ENCODE measurements around the gene ACACA. TPM values are rescaled to one million over a fixed set of nuclear protein-coding genes. Genes with fewer than 3 reads are reported as not detected.

ACACA gene
- total and polyA plus RNA-seq, 3 experiments from 2014 or later: 7.5 to 51.1 (median 41.3) TPM

DNA sequence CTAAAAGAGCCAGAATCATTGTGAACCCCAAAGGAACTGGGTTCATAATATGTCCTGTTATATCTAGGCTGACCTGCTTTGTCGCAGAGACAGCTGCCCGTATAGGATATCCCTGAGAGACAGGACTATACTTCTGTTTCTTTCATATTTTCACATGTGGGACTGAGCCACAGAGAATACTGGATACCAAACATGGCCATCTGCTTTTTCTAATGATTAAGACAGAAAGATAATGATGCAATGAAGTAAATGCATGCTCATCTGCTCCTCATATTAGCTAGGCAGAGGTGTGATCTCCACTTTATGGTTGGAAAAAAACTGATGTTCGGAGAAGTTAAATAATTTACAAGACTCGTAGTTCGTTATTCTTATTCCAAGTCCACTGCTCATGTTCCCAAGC is 297.5 kb downstream of the ACACA start:
- Mint-ChIP-seq H3K36me3 (peaks cover 0 to 61% (median 17%) of the 10 kb centered on the region in 3 donors), H3K27ac (no peak overlapping the region), H3K9me3 (no peaks in the 10 kb centered on the region), H3K4me3 (no peak overlapping the region), H3K4me1 (no peaks in the 10 kb centered on the region), H3K27me3 (peaks cover 0 to 2% of the 10 kb centered on the region in 2 donors)
- ChIA-PET CTCF (no interaction called here), POLR2A (no interaction called here)
- Histone ChIP-seq H3K4me1 (ENCODE audit: insufficient read depth, low read length) (no peaks in the 10 kb centered on the region), H3K27me3 (ENCODE audit: insufficient read depth, low read length, poor library complexity, severe bottlenecking) (no peaks in the 10 kb centered on the region), H3K27ac (ENCODE audit: low read depth, low read length) (no peak overlapping the region), H3K9me3 (ENCODE audit: low read length) (no peaks in the 10 kb centered on the region), H3K4me3 (ENCODE audit: low read length) (no peak overlapping the region), H3K36me3 (ENCODE audit: insufficient read depth, low read length) (no peaks in the 10 kb centered on the region)
- no peak for DNase-seq

DNA sequence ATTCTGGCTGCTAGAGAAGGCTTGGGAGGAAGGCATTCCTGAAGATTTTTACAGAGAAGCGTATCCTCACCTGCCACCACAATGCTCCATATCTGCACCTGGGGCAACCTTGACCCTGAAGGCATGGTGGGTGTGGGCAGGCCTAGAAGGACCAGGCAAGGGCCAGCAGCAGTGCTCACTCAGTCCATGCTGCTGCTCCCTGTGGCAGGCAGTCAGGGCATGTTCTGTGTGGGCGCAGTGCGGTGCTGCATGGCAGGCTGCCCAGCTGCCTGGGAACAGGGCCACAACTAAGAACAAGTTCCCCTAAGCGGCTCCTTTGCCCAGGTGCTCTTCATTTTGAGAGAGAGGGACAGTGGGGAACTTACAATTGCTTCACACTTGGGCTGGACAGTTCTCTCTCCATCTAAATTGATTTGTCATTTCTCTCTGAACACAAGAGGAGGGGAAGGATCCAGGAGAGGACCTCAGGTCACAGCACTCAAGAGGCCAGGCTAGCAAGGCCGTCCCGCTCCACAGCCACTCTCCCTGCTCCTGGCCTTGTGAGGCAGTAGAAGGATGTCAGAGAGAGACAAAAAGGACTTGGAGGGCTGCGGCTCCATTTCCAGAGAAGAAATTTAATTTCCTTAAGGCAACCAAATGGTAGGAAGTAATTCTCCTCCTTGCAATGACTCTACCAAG is 299.1 kb downstream of the ACACA start:
- H3K9me3 Mint-ChIP-seq: no peaks in the 10 kb centered on the region
- no peak overlapping the region for H3K4me3 Mint-ChIP-seq
- peaks cover 0 to 2% of the 10 kb centered on the region in 2 donors for H3K27me3 Mint-ChIP-seq
- H3K27ac ChIP-seq (ENCODE audit: low read depth, low read length): no peak overlapping the region
- CTCF ChIA-PET: no interaction called here
- no peak for DNase-seq
- H3K4me3 ChIP-seq (ENCODE audit: low read length): no peak overlapping the region
- peaks cover 0 to 62% (median 13%) of the 10 kb centered on the region in 3 donors for H3K36me3 Mint-ChIP-seq
- H3K27me3 ChIP-seq (ENCODE audit: insufficient read depth, low read length, poor library complexity, severe bottlenecking): no peaks in the 10 kb centered on the region
- H3K4me1 Mint-ChIP-seq: no peaks in the 10 kb centered on the region
- POLR2A ChIA-PET: no interaction called here
- no peaks in the 10 kb centered on the region for H3K4me1 ChIP-seq (ENCODE audit: insufficient read depth, low read length)
- no peak overlapping the region for H3K27ac Mint-ChIP-seq
- H3K9me3 ChIP-seq (ENCODE audit: low read length): no peaks in the 10 kb centered on the region
- H3K36me3 ChIP-seq (ENCODE audit: insufficient read depth, low read length): no peaks in the 10 kb centered on the region

DNA sequence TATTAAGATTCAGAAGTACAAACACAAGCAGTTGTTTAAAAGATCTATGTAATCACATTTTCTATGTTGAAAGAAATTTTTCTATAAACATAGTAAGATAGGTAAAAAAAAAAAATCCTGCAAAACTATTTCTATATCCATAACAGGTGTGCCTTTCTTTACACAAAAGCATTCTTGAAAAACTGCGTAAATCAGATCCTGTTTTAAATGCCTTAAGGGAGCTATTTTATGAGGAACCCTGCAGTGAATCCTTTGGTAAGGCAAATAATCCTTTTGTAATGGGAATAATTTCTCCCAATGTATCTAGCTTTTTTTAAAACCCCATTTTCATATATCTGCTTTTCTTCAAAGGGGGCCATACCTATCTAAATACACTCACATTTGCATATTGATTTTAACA is 300.6 kb downstream of the ACACA start:
- Mint-ChIP-seq H3K9me3 (no peaks in the 10 kb centered on the region), H3K27me3 (peaks cover 0 to 2% of the 10 kb centered on the region in 2 donors), H3K27ac (peak overlapping the region in 3 of 8 donors; percentile 18 to 55 (median 43)), H3K4me1 (no peaks in the 10 kb centered on the region), H3K36me3 (peaks cover 0 to 52% (median 7%) of the 10 kb centered on the region in 3 donors), H3K4me3 (no peak overlapping the region)
- Histone ChIP-seq H3K4me3 (ENCODE audit: low read length) (no peak overlapping the region), H3K27ac (ENCODE audit: low read depth, low read length) (no peak overlapping the region), H3K27me3 (ENCODE audit: insufficient read depth, low read length, poor library complexity, severe bottlenecking) (no peaks in the 10 kb centered on the region), H3K4me1 (ENCODE audit: insufficient read depth, low read length) (no peaks in the 10 kb centered on the region), H3K9me3 (ENCODE audit: low read length) (no peaks in the 10 kb centered on the region), H3K36me3 (ENCODE audit: insufficient read depth, low read length) (no peaks in the 10 kb centered on the region)
- no peak for DNase-seq
- POLR2A ChIA-PET: no interaction called here
- CTCF ChIA-PET: no interaction called here

- Histone ChIP-seq H3K36me3 (ENCODE audit: insufficient read depth, low read length) (no peaks in the 10 kb centered on the region), H3K4me3 (ENCODE audit: low read length) (no peak overlapping the region), H3K27ac (ENCODE audit: low read depth, low read length) (no peak overlapping the region), H3K9me3 (ENCODE audit: low read length) (no peaks in the 10 kb centered on the region), H3K4me1 (ENCODE audit: insufficient read depth, low read length) (no peaks in the 10 kb centered on the region), H3K27me3 (ENCODE audit: insufficient read depth, low read length, poor library complexity, severe bottlenecking) (no peaks in the 10 kb centered on the region)
- CTCF ChIA-PET: no interaction called here
- Mint-ChIP-seq H3K36me3 (peaks cover 0 to 34% (median 3%) of the 10 kb centered on the region in 3 donors), H3K27ac (no peak overlapping the region), H3K4me1 (no peaks in the 10 kb centered on the region), H3K4me3 (no peak overlapping the region), H3K9me3 (no peaks in the 10 kb centered on the region), H3K27me3 (peaks cover 0 to 2% of the 10 kb centered on the region in 2 donors)
- DNase-seq: no peak
- POLR2A ChIA-PET: no interaction called here
These were observed 303.4 kb downstream of the ACACA start for GRCh38 chr17:37103231-37103630.

GRCh38 chr17:37101306-37101705 is 305.3 kb downstream of the ACACA start:
- peaks cover 0 to 2% of the 10 kb centered on the region in 2 donors for H3K27me3 Mint-ChIP-seq
- POLR2A ChIA-PET: no interaction called here
- Histone ChIP-seq H3K27me3 (ENCODE audit: insufficient read depth, low read length, poor library complexity, severe bottlenecking) (no peaks in the 10 kb centered on the region), H3K4me3 (ENCODE audit: low read length) (no peak overlapping the region), H3K36me3 (ENCODE audit: insufficient read depth, low read length) (peaks cover 5% of the 10 kb centered on the region), H3K4me1 (ENCODE audit: insufficient read depth, low read length) (no peaks in the 10 kb centered on the region), H3K27ac (ENCODE audit: low read depth, low read length) (no peak overlapping the region), H3K9me3 (ENCODE audit: low read length) (no peaks in the 10 kb centered on the region)
- H3K9me3 Mint-ChIP-seq: no peaks in the 10 kb centered on the region
- no peak overlapping the region for H3K4me3 Mint-ChIP-seq
- H3K27ac Mint-ChIP-seq: no peak overlapping the region
- CTCF ChIA-PET: no interaction called here
- no peak for DNase-seq
- peaks cover 0 to 46% (median 11%) of the 10 kb centered on the region in 3 donors for H3K36me3 Mint-ChIP-seq
- no peaks in the 10 kb centered on the region for H3K4me1 Mint-ChIP-seq

GRCh38 chr17:37100231-37100630 is 306.4 kb downstream of the ACACA start:
- POLR2A ChIA-PET: no interaction called here
- Mint-ChIP-seq H3K27ac (peak overlapping the region in 1 of 8 donors; percentile 5), H3K4me1 (no peaks in the 10 kb centered on the region), H3K36me3 (peaks cover 0 to 54% (median 17%) of the 10 kb centered on the region in 3 donors), H3K27me3 (no peaks in the 10 kb centered on the region), H3K4me3 (no peak overlapping the region), H3K9me3 (no peaks in the 10 kb centered on the region)
- peaks cover 5% of the 10 kb centered on the region for H3K36me3 ChIP-seq (ENCODE audit: insufficient read depth, low read length)
- H3K9me3 ChIP-seq (ENCODE audit: low read length): no peaks in the 10 kb centered on the region
- H3K27me3 ChIP-seq (ENCODE audit: insufficient read depth, low read length, poor library complexity, severe bottlenecking): no peaks in the 10 kb centered on the region
- H3K27ac ChIP-seq (ENCODE audit: low read depth, low read length): no peak overlapping the region
- CTCF ChIA-PET: no interaction called here
- no peaks in the 10 kb centered on the region for H3K4me1 ChIP-seq (ENCODE audit: insufficient read depth, low read length)
- DNase-seq: no peak
- no peak overlapping the region for H3K4me3 ChIP-seq (ENCODE audit: low read length)

GRCh38 chr17:37098910-37099664 is 307.5 kb downstream of the ACACA start:
- peaks cover 5% of the 10 kb centered on the region for H3K36me3 ChIP-seq (ENCODE audit: insufficient read depth, low read length)
- H3K4me3 ChIP-seq (ENCODE audit: low read length): no peak overlapping the region
- no peaks in the 10 kb centered on the region for H3K27me3 ChIP-seq (ENCODE audit: insufficient read depth, low read length, poor library complexity, severe bottlenecking)
- no peak overlapping the region for H3K27ac ChIP-seq (ENCODE audit: low read depth, low read length)
- Mint-ChIP-seq H3K36me3 (peaks cover 0 to 51% (median 23%) of the 10 kb centered on the region in 3 donors), H3K27me3 (no peaks in the 10 kb centered on the region), H3K27ac (peak overlapping the region in 3 of 8 donors; percentile 12 to 81 (median 20)), H3K4me3 (no peak overlapping the region), H3K4me1 (peaks cover 1 to 11% (median 6%) of the 10 kb centered on the region in 3 donors), H3K9me3 (no peaks in the 10 kb centered on the region)
- H3K4me1 ChIP-seq (ENCODE audit: insufficient read depth, low read length): no peaks in the 10 kb centered on the region
- H3K9me3 ChIP-seq (ENCODE audit: low read length): no peaks in the 10 kb centered on the region
- POLR2A ChIA-PET: no interaction called here
- DNase-seq: no peak
- CTCF ChIA-PET: interaction anchor here (1.2 kb wide), 1 partner anchor 51 kb away, joined by 4 read pairs; no protein-coding TSS in a partner anchor

DNA sequence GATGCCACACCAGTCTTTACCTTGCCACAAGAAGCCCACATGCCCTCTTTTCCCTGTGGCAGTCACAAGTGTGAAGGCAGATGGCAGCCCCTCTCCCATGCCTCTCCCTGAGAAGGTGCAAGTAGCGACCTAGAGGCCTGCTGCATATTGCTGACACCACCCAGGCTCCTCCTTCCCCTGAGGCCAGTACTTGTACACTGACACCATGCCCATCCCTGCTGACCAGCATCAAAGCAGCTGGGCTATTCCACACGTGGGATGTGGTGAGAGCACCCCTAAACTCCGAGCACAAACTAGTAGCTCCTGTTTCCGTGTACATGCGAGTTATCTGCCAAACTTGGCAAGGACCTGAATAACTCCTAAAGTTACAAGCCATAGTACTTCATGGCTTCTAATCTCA is 308.5 kb downstream of the ACACA start:
- H3K27me3 Mint-ChIP-seq: no peaks in the 10 kb centered on the region
- Histone ChIP-seq H3K27me3 (ENCODE audit: insufficient read depth, low read length, poor library complexity, severe bottlenecking) (no peaks in the 10 kb centered on the region), H3K36me3 (ENCODE audit: insufficient read depth, low read length) (peaks cover 5% of the 10 kb centered on the region), H3K4me1 (ENCODE audit: insufficient read depth, low read length) (no peaks in the 10 kb centered on the region), H3K4me3 (ENCODE audit: low read length) (no peak overlapping the region), H3K9me3 (ENCODE audit: low read length) (no peaks in the 10 kb centered on the region), H3K27ac (ENCODE audit: low read depth, low read length) (no peak overlapping the region)
- peaks cover 1 to 14% (median 9%) of the 10 kb centered on the region in 3 donors for H3K4me1 Mint-ChIP-seq
- peak overlapping the region in 3 of 8 donors; percentile 30 to 83 (median 62) for H3K27ac Mint-ChIP-seq
- no peaks in the 10 kb centered on the region for H3K9me3 Mint-ChIP-seq
- ChIA-PET CTCF (interaction anchor here (1.2 kb wide), 1 partner anchor 50 kb away, joined by 4 read pairs; no protein-coding TSS in a partner anchor), POLR2A (no interaction called here)
- H3K36me3 Mint-ChIP-seq: peaks cover 0 to 45% (median 25%) of the 10 kb centered on the region in 3 donors
- H3K4me3 Mint-ChIP-seq: no peak overlapping the region
- no peak for DNase-seq

All from CD8-positive, alpha-beta memory T cell (primary cell).